PFSK-1 (cell line): Measurements from ENCODE around the gene NME8.

Experiments used
- FOXP2 ChIP-seq: optimal IDR thresholded peaks from 2 replicates; pipeline ENCODE3; 2011; ENCODE audit warnings: borderline replicate concordance, control low read depth, inconsistent platforms; ENCODE audit not compliant: insufficient read depth; ENCODE audit errors: extremely low read length, extremely low read depth
- POLR2AphosphoS5 ChIP-seq: IDR thresholded peaks from 2 replicates; pipeline ENCODE4 v1.6.1; 2012; ENCODE audit warnings: low read depth, mild to moderate bottlenecking, control low read depth, low read length, moderate library complexity
- REST ChIP-seq, 2 experiments: IDR thresholded peaks; 2 replicates each; pipeline versions ENCODE4 v1.6.1 to v1.8.0; 2011 to 2012; ENCODE audit warnings: low read depth in 2 of 2, low read length in 2 of 2, control low read depth in 1 of 2, inconsistent platforms in 1 of 2, mild to moderate bottlenecking in 1 of 2, moderate library complexity in 1 of 2; ENCODE audit not compliant: insufficient read depth in 1 of 2
- SIN3A ChIP-seq: IDR thresholded peaks from 2 replicates; pipeline ENCODE4 v1.6.1; 2012; ENCODE audit warnings: mild to moderate bottlenecking, low read length, moderate library complexity, borderline replicate concordance; ENCODE audit not compliant: insufficient read depth
- TAF1 ChIP-seq: IDR thresholded peaks from 2 replicates; pipeline ENCODE4 v1.6.1; 2012; ENCODE audit warnings: low read length, control low read depth, borderline replicate concordance; ENCODE audit not compliant: insufficient read depth

The NME8 gene

GRCh38 chr7:37853468-37853867 is 5.1 kb downstream of the NME8 start:
- TF ChIP-seq SIN3A (no peak), TAF1 (no peak), FOXP2 (no peak), REST (IDR thresholded peaks at IDR 0.05; ENCODE audit: insufficient read depth in 1 of 2, low read depth in 2 of 2, low read length in 2 of 2) (no peak), POLR2AphosphoS5 (no peak)

- no peak for TF ChIP-seq FOXP2
These were observed 33.7 kb downstream of the NME8 start for GRCh38 chr7:37882086-37882485.

GRCh38 chr7:37893359-37893758 is 45.0 kb downstream of the NME8 start:
- TF ChIP-seq SIN3A, result no peak
- TF ChIP-seq TAF1, result no peak
- TF ChIP-seq FOXP2, result no peak
- no peak for TF ChIP-seq POLR2AphosphoS5
- no peak for TF ChIP-seq REST (IDR thresholded peaks at IDR 0.05; ENCODE audit: insufficient read depth in 1 of 2, low read depth in 2 of 2, low read length in 2 of 2)

GRCh38 chr7:37894671-37895070 is 46.3 kb downstream of the NME8 start:
- TF ChIP-seq TAF1 (no peak), REST (IDR thresholded peaks at IDR 0.05; ENCODE audit: insufficient read depth in 1 of 2, low read depth in 2 of 2, low read length in 2 of 2) (no peak), POLR2AphosphoS5 (no peak), SIN3A (no peak), FOXP2 (no peak)

- no peak for TF ChIP-seq FOXP2
- no peak for TF ChIP-seq SIN3A
- TF ChIP-seq REST (IDR thresholded peaks at IDR 0.05; ENCODE audit: insufficient read depth in 1 of 2, low read depth in 2 of 2, low read length in 2 of 2), result no peak
- no peak for TF ChIP-seq POLR2AphosphoS5
- TF ChIP-seq TAF1, result no peak
These were observed 51.4 kb downstream of the NME8 start for GRCh38 chr7:37899712-37900247.
